GM19463 (cell line): ENCODE data around the gene IGSF11.
"Not testable (repeated sequence)": the region's sequence is repeated elsewhere in the genome, so short reads cannot be mapped to it uniquely, and the experiment has no call there.

Experiments
- ATAC-seq: cut with Tn5 transposase; IDR thresholded peaks from one replicate; pipeline ENCODE4 v1.9.1; 2021; ENCODE audit warnings: mild to moderate bottlenecking, moderate library complexity; ENCODE audit not compliant: unreplicated experiment

IGSF11 gene

DNA sequence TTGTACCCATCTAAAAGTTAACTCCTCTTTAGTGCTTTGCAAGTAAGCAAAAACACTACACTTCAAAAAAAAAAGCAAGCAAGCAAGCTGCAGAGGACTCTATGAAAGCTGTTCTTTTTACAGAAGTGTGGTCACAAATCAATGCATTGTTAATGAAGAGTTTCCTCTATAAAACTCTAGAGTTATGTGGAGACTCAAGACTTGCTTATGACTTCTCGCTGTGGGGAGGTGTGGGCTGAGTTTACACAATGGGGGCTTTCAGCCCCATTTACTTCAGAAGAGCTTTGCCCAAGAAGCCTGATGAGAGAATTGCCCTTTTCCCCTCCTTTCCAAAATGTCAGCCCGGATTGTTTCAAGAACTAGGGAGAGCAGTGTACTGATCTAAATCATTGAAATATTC lies 144.4 kb downstream of the IGSF11 start:
- no peak for ATAC-seq

- no peak for ATAC-seq
These were observed 145.0 kb downstream of the IGSF11 start for GRCh38 chr3:118889691-118890090.

DNA sequence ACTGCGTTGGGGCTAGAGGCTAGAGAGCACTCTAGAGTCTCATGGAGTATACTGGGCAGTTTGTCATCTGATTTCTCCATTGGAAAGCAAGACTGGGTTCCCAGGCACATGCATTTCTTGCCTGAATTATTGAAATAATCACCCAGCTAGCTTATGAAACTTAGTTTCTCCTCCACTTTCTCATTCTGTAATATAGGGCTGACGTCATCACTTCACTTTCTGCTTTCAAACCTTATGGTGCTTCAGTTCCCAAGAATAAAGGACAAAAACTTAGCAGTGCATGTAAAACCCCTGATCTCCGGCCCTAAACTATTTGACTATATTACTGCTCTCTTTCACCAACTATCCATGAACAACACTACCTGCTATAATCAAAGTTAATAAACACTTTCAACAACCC lies 147.9 kb downstream of the IGSF11 start:
- no peak for ATAC-seq

DNA sequence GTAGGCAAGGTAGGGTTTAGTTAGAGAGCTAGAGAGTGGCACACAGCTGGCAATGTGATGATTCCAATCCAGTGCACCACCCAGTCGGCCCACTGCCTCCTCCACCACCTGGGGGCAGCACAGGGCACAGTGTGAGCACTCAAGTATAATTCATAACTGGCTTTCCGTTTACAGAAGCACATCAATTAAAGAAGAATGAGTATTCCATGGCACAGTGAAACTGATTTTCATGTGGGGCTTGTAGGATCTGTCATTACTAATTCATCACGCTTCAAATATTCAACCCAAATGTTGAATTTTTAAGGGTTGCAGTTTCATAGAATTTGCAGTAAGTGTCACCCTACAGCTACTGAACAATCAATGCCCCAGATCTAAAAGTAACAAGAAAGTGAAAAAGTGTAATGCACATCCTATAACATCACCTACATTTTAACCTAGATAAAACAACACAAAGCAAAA lies 149.9 kb downstream of the IGSF11 start:
- peak; percentile 72 for ATAC-seq

DNA sequence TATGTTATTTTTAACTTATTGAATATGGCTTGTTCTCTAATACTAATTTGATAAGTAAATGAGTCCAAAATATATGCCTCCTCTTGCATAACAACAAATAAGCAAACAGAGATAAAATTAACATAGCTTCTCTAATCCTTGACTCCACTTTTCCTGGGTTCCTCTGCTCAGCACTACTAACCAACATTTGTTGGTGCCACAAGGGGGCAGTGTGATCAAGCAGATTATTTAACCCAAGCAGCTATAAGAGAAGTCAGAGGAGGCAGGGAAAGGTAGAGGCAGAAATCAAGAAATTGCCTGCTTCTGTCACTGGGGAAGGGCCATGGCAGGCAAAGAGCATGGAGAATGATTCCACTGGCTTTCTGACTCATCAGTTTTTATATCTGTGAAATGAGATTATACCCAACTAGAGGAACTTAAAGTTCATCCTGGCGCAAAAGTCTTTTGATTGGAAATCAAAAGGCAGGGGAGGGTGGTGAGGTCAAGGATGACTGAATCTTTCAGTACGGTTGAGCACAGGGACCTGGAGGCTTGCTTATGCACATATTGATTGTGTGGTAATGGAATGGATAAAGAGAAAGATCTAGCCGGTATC lies 152.2 kb downstream of the IGSF11 start:
- peak; percentile 62 for ATAC-seq

DNA sequence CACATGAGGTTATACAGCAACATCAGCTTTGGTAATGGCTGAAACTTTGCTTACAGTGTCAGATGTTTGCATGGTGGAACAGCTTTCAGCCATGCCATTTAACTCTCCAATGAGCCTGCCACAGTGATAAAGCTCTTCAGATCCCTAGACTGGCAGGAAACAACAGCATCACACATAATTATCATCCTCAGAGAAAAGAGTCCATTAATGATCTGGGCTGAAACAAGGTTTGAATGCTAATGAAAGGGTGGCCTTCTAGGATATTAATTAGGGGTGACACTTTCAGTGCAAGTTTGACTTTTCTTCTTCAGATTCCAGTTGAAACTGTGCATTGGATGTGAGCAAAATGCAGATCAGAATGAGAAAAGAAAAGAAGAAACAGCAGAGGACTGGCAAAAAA lies 166.6 kb downstream of the IGSF11 start:
- no peak for ATAC-seq

- peak; percentile 92 for ATAC-seq
These were observed 170.8 kb downstream of the IGSF11 start for GRCh38 chr3:118863731-118864322.

DNA sequence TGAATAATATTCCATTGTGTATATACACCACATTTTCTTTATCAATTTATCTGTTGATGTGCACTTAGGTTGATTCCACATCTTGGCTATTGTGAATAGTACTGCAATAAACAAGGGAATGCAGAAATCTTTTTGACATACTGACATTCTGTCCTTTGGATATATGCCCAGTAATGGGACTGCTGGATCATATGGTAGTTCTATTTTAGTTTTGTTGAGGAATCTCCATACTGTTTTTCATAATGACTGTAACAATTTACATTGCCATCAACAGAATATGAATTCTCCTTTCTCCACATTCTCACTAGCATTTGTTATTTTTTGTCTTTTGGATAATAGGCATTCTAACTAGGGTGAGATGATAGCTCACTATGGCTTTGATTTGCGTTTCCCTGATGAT lies 174.7 kb downstream of the IGSF11 start:
- ATAC-seq, result no peak

- not testable (repeated sequence) for ATAC-seq
These were observed 183.0 kb downstream of the IGSF11 start for GRCh38 chr3:118851466-118852193.

DNA sequence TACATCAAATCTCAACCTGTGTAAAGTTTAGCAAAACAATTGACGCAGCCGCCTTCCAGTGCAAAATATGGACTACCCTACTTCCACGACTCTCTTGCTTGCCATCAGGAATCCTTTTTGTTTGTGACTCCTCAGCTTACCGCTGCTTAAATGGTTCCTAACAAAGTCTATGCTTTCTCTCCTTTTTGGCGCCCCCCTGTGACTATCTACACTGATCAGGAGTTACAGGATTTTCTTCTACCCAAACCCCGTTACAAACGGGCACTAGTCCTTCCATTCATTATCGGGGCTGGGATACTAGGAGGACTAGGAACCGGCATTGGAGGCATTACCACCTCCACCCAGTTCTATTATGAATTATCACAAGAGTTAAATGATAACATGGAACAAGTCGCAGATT lies 184.0 kb downstream of the IGSF11 start:
- ATAC-seq, result no peak
